IPS-NIHi11 (cell line): ENCODE measurements around the gene LAMC2.
"Not testable (repeated sequence)": the region's sequence is repeated elsewhere in the genome, so short reads cannot be mapped to it uniquely, and the experiment has no call there.

Experiments
- DNase-seq: peaks from one replicate; pipeline ENCODE4 v3.0.0; 2012; ENCODE audit warnings: mixed read lengths, low spot score

Gene LAMC2

DNA sequence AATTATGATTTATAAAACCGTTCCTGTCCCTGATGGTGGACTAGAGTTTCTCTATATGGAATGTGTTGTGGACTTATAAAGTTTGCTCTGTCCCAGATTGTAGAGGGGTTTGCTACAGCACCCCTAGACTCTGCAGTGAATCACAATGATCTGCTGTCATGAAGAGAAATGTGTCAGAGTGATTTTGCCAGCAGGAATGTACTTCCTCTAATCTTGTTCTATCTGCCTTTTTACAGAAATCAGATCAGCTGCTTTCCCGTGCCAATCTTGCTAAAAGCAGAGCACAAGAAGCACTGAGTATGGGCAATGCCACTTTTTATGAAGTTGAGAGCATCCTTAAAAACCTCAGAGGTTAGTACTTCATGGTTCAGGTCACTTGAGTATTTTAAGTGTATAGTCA, 52.0 kb downstream of the LAMC2 start:
- DNase-seq: no peak

DNA sequence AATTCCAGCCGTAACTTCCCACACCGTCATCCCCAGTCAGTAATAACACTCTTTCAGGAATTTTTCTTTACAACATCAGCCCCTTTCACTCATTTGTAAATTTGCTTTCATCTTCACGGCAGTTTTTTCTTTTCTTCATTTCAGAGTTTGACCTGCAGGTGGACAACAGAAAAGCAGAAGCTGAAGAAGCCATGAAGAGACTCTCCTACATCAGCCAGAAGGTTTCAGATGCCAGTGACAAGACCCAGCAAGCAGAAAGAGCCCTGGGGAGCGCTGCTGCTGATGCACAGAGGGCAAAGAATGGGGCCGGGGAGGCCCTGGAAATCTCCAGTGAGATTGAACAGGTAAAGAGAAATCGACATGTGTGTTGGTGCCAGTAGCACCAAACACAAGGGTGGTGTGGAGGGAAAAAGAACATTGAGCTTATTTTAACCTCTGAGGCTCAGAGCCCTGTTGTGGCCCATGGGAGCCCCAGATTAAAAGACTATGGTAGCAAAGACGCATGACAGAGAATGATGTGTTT, 53.2 kb downstream of the LAMC2 start:
- DNase-seq: no peak

DNA sequence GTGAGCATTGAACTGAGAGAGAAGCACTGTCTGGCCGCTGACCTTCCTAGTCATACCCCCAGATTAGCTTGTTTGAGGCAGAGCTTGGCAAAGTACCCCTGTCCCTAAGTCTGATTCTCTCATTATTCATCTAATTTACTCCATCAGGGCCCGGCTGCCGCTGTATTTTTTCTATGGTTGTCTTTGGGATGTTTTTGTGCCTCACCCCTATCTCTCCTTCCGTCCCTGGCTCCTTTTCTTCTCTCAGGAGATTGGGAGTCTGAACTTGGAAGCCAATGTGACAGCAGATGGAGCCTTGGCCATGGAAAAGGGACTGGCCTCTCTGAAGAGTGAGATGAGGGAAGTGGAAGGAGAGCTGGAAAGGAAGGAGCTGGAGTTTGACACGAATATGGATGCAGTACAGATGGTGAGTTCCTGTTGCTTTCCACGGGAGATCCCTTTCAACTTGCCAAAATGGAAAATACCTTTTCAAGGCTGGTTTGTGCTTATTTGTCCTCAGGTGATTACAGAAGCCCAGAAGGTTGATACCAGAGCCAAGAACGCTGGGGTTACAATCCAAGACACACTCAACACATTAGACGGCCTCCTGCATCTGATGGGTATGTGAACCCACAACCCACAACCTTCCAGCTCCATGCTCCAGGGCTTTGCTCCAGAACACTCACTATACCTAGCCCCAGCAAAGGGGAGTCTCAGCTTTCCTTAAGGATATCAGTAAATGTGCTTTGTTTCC, 53.9 kb downstream of the LAMC2 start:
- DNase-seq: no peak

DNA sequence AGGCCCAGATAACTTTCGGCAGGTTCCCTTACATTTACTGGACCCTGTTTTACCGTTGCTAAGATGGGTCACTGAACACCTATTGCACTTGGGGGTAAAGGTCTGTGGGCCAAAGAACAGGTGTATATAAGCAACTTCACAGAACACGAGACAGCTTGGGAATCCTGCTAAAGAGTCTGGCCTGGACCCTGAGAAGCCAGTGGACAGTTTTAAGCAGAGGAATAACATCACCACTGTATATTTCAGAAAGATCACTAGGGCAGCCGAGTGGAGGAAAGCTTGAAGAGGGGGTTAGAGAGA, 54.4 kb downstream of the LAMC2 start:
- no peak for DNase-seq

DNA sequence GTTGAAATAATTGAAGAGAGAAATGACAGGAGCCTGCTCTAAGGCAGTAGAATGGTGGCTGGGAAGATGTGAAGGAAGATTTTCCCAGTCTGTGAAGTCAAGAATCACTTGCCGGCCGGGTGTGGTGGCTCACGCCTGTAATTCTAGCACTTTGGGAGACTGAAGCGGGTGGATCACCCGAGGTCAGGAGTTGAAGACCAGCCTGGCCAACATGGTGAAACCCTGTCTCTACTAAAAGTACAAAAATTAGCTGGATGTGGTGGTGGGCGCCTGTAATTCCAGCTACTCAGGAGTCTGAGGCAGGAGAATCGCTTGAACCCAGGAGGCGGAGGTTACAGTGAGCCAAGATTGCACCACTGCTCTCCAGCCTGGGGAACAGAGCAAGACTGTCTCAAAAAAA, 54.8 kb downstream of the LAMC2 start:
- DNase-seq: not testable (repeated sequence)

DNA sequence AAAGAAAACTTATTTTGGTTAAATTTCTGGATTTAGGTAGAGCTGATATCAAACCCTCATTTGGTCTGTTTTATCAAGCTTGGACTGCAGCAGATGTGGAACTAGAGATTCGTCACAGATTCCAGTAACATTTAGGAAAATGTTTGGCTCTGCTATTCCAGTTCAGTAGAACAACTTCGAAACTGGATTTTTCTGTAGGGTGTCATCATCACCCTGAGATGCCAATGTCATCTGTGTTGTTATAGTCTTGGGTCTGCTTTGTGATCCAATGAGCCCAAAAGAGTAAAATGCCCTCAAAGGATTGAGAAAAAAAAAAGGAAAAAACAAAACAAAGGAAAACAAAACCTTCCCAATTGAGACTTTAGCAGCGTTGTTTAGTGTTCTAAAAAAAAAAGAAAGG, 55.4 kb downstream of the LAMC2 start:
- DNase-seq: no peak

DNA sequence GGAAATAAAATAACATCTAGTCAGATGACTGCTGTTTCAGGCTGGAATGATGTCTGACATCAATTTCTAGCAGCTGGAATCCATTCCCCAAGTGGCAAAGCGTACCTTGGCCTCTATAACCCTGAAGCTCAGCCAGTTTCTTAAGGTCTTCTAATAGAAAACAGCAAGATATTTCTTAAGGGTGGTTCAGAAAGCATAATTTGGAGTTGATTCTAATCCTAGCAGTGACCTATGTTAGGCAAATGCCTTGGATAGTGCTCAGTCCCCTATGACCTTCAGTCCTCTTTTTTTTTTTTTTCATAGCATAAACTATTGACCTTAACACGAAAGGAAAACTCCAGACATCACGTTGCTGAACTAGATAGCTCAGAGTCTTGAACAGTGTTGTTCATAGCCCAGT, 56.5 kb downstream of the LAMC2 start:
- no peak for DNase-seq

DNA sequence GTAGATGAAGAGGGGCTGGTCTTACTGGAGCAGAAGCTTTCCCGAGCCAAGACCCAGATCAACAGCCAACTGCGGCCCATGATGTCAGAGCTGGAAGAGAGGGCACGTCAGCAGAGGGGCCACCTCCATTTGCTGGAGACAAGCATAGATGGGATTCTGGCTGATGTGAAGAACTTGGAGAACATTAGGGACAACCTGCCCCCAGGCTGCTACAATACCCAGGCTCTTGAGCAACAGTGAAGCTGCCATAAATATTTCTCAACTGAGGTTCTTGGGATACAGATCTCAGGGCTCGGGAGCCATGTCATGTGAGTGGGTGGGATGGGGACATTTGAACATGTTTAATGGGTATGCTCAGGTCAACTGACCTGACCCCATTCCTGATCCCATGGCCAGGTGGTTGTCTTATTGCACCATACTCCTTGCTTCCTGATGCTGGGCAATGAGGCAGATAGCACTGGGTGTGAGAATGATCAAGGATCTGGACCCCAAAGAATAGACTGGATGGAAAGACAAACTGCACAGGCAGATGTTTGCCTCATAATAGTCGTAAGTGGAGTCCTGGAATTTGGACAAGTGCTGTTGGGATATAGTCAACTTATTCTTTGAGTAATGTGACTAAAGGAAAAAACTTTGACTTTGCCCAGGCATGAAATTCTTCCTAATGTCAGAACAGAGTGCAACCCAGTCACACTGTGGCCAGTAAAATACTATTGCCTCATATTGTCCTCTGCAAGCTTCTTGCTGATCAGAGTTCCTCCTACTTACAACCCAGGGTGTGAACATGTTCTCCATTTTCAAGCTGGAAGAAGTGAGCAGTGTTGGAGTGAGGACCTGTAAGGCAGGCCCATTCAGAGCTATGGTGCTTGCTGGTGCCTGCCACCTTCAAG, 57.3 kb downstream of the LAMC2 start:
- no peak for DNase-seq

DNA sequence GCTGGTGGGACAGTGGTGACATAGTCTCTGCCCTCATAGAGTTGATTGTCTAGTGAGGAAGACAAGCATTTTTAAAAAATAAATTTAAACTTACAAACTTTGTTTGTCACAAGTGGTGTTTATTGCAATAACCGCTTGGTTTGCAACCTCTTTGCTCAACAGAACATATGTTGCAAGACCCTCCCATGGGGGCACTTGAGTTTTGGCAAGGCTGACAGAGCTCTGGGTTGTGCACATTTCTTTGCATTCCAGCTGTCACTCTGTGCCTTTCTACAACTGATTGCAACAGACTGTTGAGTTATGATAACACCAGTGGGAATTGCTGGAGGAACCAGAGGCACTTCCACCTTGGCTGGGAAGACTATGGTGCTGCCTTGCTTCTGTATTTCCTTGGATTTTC, 58.4 kb downstream of the LAMC2 start:
- no peak for DNase-seq

DNA sequence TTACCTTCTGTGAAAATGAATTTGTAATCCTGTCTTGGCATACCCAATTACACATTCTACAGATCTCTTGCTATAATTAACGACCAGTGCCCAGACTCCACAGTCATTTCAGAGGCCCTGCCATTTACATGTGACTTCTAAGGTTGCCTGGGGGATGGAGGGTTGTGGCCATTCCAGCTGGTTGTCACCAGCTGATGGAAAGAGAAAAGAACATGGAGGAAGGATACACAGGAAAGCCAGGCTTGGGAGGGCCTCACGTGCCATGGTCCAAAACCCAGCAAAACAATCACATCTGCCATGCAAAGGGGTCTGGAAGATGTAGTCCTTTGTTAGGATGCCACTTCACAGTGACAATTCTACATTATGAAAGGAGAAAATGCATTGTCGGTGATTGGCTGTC, 59.3 kb downstream of the LAMC2 start:
- DNase-seq: no peak

DNA sequence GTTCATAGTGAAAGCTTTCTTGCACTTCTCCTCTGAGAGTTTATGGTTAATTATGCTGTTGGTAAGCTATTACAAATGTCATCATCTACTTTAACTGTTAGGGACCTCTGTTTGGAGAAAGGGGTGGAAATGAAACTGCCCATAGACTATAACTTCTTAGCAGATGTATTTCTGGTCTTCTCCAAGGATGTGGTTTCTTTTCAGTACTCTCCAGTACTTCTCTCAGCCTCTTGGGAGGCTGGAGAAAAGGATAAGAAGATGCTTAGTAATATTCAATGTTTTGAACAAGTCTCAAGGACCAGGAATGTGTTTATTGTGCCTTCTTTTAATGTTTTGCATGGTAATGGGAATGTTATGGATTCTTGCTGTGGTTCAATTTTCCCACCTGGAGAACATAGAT, 60.4 kb downstream of the LAMC2 start:
- no peak for DNase-seq

DNA sequence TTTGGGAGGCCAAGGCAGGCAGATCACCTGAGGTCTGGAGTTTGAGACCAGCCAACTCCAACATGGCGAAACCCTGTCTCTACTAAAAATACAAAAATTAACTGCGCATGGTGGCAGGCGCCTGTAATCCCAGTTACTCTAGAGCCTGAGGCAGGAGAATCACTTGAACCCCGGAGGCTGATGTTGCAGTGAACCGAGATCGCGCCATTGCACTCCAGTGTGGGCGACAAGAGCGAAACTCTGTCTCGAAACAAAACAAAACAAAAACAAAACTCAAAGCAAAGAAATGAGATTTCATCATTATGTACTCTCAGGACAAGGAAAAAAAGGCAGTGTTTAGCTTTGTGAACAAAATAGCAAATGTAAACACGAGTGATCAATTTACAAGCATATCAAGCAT, 61.0 kb downstream of the LAMC2 start:
- DNase-seq: no peak

DNA sequence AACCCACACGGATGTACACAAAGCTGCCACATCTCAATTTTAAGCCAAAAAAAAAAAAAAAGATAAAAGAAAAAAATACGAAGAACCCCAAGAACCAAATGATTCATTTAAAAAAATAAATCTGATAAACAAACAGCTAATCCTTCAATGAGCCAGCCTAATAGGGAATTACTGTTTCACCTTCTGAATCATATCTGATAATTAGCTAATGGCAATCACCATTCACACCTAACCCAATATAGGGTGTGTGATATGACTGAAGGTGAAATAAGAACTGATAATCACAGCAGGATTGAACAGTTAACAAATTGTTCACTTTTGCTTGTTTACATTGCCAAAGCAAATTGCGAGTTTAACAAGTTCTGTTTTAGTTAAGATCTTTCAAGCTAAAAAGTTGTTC, 61.4 kb downstream of the LAMC2 start:
- DNase-seq: no peak

DNA sequence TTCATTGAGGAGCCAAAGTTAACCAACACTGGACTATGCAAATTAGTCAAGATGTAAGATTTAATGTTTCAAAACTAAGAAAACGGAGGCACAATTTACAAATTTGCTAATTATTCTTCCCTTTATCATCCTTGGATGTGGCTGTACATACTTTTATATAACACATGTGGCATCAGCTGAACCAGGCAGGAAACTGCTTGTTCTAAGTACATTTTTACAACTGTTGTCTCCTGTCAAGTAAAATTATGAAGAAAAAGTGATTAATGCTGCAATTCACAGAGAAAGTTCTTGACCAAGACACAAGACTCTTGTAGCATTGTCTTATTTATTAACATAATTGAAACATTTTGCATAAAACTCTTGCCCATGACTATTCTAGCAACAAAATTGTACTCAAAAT, 61.9 kb downstream of the LAMC2 start:
- DNase-seq: no peak

DNA sequence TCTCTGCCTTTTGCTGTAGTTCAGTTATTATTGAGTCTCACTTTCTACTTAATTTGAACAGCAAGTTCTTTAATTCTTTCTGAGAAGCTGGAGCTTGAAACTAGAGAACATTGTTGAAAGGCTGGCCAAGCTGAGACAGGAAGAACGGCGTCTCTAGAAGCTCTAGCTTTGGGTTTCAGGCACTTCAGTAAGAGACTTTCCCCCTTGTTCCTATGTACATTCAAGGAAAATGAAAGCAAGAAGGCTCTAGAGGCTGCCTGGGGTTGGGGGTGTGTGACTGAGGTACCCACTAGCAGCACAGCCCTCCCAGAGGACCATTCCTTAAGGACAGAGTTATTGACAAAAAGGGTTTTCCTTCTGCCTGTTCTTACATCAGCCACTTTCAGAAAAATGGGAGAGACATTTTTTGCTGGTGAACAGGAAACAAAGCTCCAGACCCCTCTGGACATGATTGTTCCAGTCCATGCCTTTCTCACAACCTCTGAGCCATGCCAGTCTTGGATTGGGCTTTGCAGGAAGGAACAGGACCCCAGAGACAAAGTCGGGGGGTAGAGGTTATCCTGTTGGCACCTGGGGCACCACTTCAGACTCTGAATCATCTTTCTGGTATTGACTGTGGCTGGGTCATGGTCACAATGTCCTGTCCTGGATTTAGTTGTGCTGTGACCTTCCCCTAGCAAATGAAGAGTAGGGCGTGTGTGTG, 63.1 kb downstream of the LAMC2 start:
- DNase-seq: no peak

DNA sequence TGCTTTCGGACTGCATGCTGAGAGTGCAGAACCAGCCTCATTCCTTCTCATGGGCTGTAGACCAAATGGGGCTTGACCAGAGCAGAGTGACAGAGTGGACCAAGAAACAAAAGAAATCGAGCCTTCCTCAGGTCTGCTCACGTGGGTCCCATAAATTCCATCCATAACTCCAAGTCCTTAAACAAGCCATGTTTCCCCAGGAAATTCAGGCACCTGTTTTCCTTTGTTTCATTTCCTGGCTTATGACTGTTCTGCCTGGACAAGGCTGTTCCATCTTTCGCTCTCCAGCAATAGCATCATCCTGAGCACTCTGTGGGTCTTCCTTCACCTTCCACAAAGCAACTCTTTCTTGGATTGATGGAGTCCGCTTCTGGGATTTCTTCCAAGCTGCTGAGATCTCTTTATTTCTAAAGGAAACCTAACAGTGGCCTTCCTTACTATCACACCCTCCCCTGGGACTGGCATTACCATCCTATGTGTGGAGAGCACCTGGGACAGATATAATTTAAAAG, 63.9 kb downstream of the LAMC2 start:
- no peak for DNase-seq

DNA sequence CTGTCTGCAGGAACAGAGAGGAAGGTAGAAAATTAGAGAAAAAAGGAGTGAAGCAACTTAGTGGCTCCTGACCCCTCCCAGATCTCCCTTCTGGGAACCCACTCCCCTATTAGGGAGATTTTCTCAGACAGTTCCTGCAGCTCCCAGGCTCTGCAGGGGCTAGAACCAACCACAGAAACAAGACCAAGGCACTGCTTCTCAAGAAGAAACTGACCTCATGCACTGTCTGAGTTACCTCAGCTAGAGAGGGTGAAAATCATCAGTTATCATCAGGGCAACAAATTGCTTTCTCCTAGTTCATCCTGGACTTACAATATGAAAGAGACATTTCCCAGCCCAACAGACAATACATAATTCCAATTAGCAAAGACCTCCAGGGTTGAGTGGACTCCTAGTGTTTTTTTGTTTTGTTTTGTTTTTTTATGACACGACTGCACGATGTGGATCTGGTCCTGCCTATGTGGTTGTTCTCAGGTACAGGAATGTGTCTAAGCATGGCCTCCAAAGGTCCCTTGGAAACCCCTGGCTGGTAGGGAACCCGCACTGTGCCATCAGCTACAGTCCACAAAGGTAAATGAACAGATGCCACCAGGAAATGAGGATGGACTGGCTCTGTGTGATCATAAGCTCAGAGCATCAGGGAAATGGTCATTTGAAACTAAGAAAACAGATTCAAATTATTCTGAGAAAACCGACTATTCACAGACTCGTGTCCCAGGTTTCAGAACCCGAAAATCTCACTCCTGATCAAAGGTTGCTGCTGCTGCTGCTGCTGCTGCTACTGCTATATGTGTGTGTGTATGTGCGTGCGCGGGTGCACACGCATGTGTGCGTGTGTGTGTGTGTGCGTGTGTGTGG, 65.3 kb downstream of the LAMC2 start:
- DNase-seq: no peak

DNA sequence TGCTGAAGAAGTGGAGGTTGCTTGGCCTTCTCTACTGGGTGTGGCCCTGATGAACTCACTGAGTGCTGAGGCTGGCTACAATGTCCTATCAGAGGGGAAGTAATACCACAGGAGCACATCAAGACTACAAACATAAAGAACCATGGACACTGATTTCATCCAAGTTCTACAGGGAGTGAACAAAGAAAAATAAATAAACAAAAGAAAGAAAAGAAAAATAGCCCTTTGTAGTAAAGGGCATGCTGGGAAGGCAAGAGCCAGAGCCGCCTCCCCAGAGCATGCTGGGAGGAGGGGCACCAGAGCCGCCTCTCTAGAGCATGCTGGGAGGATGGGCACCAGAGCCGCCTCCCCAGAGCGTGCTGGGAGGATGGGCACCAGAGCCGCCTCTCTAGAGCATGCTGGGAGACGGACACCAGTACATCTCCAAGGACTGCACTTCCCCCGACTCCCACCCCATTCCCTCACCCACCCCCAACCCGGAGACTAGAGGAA, 65.9 kb downstream of the LAMC2 start:
- DNase-seq: no peak

DNA sequence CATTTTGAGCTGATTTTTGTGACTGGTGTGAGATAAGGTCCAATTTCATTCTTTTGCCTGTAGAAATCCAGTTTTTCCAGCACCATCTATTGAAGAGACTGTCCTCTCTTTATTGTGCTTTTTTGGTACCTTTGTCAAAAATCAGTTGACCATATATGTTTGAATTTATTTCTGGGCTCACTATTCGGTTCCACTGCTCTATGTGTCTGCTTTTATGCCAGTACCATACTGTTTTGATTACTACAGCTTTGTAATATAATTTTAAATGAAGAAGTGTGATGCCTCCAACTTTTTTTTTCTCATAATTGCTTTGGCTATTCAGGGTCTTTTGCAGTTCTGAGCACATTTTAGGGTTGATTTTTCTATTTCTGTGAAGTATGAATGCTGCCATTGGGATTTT, 69.0 kb downstream of the LAMC2 start:
- no peak for DNase-seq

DNA sequence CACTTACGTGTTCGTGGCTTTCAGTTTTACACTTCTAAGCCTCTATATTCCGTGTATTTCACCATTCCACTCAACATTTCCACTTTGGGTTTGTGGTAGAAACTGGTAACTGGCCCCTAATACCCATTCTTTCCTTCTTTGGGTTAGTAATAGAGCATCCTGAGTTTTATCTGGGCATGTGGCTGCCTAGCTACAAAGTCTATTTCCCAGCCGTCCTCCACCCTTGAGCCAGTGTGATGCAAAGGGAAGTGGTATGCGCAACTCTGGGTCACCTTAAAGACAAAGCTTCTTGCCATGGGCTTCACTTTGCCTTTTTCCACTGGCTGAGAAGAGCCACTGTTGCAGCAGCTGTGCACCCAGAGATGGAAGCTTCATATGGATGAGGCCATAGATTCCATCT, 73.9 kb downstream of the LAMC2 start:
- DNase-seq: no peak

DNA sequence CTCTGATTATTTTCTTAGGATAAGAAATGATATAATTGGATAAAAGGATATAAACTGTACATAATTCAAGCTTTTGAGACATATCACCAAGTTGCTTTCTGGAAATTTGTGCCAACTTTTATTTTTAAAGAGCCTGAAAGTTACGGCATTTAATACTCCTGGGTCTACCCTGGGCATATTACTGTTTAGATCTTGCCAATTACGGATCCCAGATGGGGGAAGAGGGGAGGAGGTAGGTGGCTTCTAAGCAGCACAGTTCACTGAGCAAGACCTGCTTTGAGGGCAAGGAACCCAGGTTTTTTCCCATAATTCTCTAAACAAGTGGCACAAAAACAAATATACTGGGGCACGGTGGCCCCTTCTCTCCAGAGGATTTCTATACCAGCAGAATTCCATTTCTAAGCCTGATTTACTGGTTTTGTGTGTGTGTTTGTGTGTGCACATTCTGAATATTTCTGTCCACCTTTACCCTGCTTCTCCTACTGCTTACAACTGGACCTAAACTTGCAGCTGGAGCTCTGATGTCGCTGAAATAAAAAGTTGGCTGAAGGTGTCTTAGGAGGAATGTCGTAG, 76.7 kb downstream of the LAMC2 start:
- DNase-seq: no peak
